GM12878 (cell line): ENCODE measurements around the gene ICE2. TPM values are rescaled to one million over a fixed set of nuclear protein-coding genes. Genes with fewer than 3 reads are reported as not detected.

ENCODE experiments used
- ATAC-seq: fragments of 200-7000 bp; cut with Tn5 transposase; 3 replicates; pipeline ENCODE4 v1.9.1; 2020; ENCODE audit warnings: mild to moderate bottlenecking, moderate library complexity
- BruUV-seq: library from RNA; stranded (reverse); fragments of 400-500 nt; replicated peaks from 2 replicates; lab custom pipeline; 2021; lab: Mats Ljungman, UMichigan
- CTCF ChIA-PET: fragments of 300-600 bp; sonication (Branson Sonifier 250); formaldehyde crosslinking; extraction: SDS; loops from one replicate; lab custom pipeline; 2021; ENCODE audit warnings: inconsistent platforms; lab: Yijun Ruan, JAX
- POLR2A ChIA-PET: fragments of 350-600 bp; formaldehyde crosslinking; extraction: SDS; loops from one replicate; lab custom pipeline; 2021; ENCODE audit warnings: inconsistent platforms; lab: Charles Lee
- RAD21 ChIA-PET: fragments of 300-600 bp; sonication (Branson Sonifier 250); formaldehyde crosslinking; loops from one replicate; lab custom pipeline; 2023; ENCODE audit warnings: antibody characterized with exemption; ENCODE audit not compliant: unreplicated experiment; lab: Charles Lee
- SMC1A ChIA-PET: fragments of 300-600 bp; sonication (Branson Sonifier 250); formaldehyde crosslinking; loops from one replicate; lab custom pipeline; 2023; ENCODE audit not compliant: unreplicated experiment, uncharacterized antibody; lab: Charles Lee
- DNase-seq: peaks from one replicate; pipeline ENCODE4 v3.0.0-alpha.2; 2011; ENCODE audit warnings: low read depth, low spot score
- FAIRE-seq: peaks from 3 replicates; lab custom pipeline; 2011; peaks lifted over from hg19 to GRCh38; lab: Jason Lieb, UNC
- H2AFZ ChIP-seq: 2 replicates; pipeline ENCODE4 v1.6.0; 2011; ENCODE audit warnings: low read depth, low read length, control low read depth; ENCODE audit not compliant: control insufficient read depth
- H3K27ac ChIP-seq: 2 replicates; pipeline ENCODE4 v1.5.1; 2011; ENCODE audit warnings: control low read depth; ENCODE audit not compliant: control insufficient read depth, insufficient read depth
- H3K27me3 ChIP-seq, 2 experiments: replicated peaks in 1 of 2; 2 replicates each; pipeline versions ENCODE4 v1.6.0 to v1.6.1; 2011; ENCODE audit warnings: low read length in 1 of 2; ENCODE audit not compliant: control insufficient read depth in 2 of 2, insufficient read depth in 2 of 2
- H3K36me3 ChIP-seq, 2 experiments: 2 replicates each; pipeline ENCODE4 v1.5.1; 2011; ENCODE audit warnings: low read length in 1 of 2; ENCODE audit not compliant: control insufficient read depth in 2 of 2, insufficient read depth in 2 of 2
- H3K4me1 ChIP-seq: 2 replicates; pipeline ENCODE4 v1.6.1; 2011; ENCODE audit warnings: mild to moderate bottlenecking, low read length, moderate library complexity, mixed read lengths; ENCODE audit not compliant: control insufficient read depth, insufficient read depth
- H3K4me2 ChIP-seq: 2 replicates; pipeline ENCODE4 v1.6.0; 2011; ENCODE audit warnings: control low read depth; ENCODE audit not compliant: control insufficient read depth, insufficient read depth
- H3K4me3 ChIP-seq: fragments of 200-600 bp; sonication (generic); 2 replicates; pipeline ENCODE4 v1.5.1; 2016
- H3K79me2 ChIP-seq: 2 replicates; pipeline ENCODE4 v1.6.0; 2011; ENCODE audit warnings: low read length; ENCODE audit not compliant: control insufficient read depth, insufficient read depth
- H3K9ac ChIP-seq: 2 replicates; pipeline ENCODE4 v1.8.0; 2011; ENCODE audit warnings: low read length, control low read depth, mixed read lengths; ENCODE audit not compliant: control insufficient read depth, insufficient read depth
- H3K9me3 ChIP-seq: replicated peaks from 3 replicates; pipeline ENCODE4 v1.5.1; 2011; ENCODE audit warnings: mild to moderate bottlenecking, low read length; ENCODE audit not compliant: control insufficient read depth, insufficient read depth
- H4K20me1 ChIP-seq: 2 replicates; pipeline ENCODE4 v1.6.0; 2011; ENCODE audit not compliant: control insufficient read depth, insufficient read depth
- GABPA ChIP-seq: IDR thresholded peaks from 2 replicates; pipeline ENCODE4 v1.6.1; 2014; ENCODE audit warnings: antibody characterized with exemption, low read depth, mild to moderate bottlenecking, inconsistent platforms
- IRF4 ChIP-seq: IDR thresholded peaks from 2 replicates; pipeline ENCODE4 v1.6.1; 2011; ENCODE audit warnings: low read depth, low read length
- TARDBP ChIP-seq: IDR thresholded peaks from 2 replicates; pipeline ENCODE4 v1.6.1; 2016; ENCODE audit warnings: borderline replicate concordance
- TCF12 ChIP-seq: IDR thresholded peaks from 2 replicates; pipeline ENCODE4 v1.6.1; 2011; ENCODE audit warnings: low read depth, mild to moderate bottlenecking, low read length
- YY1 ChIP-seq: IDR thresholded peaks from 2 replicates; pipeline ENCODE4 v1.6.1; 2011; ENCODE audit warnings: low read depth, mild to moderate bottlenecking, low read length
- ZBTB11 ChIP-seq: fragments of 450-650 bp; formaldehyde crosslinking; IDR thresholded peaks from 2 replicates; pipeline ENCODE4 v1.5.0; 2022; ENCODE audit warnings: mild to moderate bottlenecking, missing genetic modification characterization
- ZNF384 ChIP-seq: IDR thresholded peaks from 2 replicates; pipeline ENCODE4 v1.6.1; 2012; ENCODE audit warnings: low read depth, mild to moderate bottlenecking, low read length, improper control_type of control experiment, borderline replicate concordance
- WGBS: methylation state at CpG from one replicate; pipeline ENCODE4 v1.1.6; 2016; ENCODE audit warnings: low lambda C conversion rate; ENCODE audit not compliant: insufficient replicate concordance, insufficient coverage; ENCODE audit errors: missing lambda C conversion rate; 5-methylcytosine and 5-hydroxymethylcytosine counted together
- in situ Hi-C: fragments of 300-500 bp; cut with MboI; formaldehyde crosslinking; loops from 9 replicates; pipeline ENCODE4 v1.14.3; 2018; ENCODE audit warnings: mixed read lengths
- intact Hi-C: fragments of 100-400 bp; cut with micrococcal nuclease; formaldehyde crosslinking; loops from one replicate; pipeline ENCODE4 v1.14.2; 2022; ENCODE audit not compliant: unreplicated experiment
- polyA plus RNA-seq, 11 experiments: library from polyadenylated mRNA; depleted of rRNA in 4 of 11; unstranded in 6 of 11; stranded (reverse) in 5 of 11; fragments of >200 nt; fragmentation: Nextera tagmentation in 4 of 11; fragmentation: Illumina TruSeq in 1 of 11; extraction: Ambion mirVana in 4 of 11; extraction: Trizol in 1 of 11; gene quantifications; 1 replicate in 1 of 11; 2 replicates in 10 of 11; pipeline versions ENCODE4 v1.2.1 to v1.2.3, GENCODE V29; 2011 to 2016; ENCODE audit warnings: inconsistent platforms in 2 of 11, missing spikeins in 2 of 11, low read depth in 1 of 11
- total RNA-seq, 4 experiments: library from RNA; depleted of rRNA in 3 of 4; stranded (reverse); fragments of >200 nt in 3 of 4; fragmentation: Illumina TruSeq in 1 of 4; extraction: Trizol in 1 of 4; gene quantifications; 2 replicates each; pipeline versions ENCODE4 v1.2.1 to v1.2.3, GENCODE V29; 2013 to 2021

Gene ICE2
- total and polyA plus RNA-seq, 10 of the 15 experiments (the other 5 are each of a cell fraction or from before 2014, with no cell fraction given) = 14.2 to 62.0 (median 44.9) TPM

- ChIA-PET CTCF (interaction anchor here (0.6 to 2.6 kb wide), 6 partner anchors 9 to 168 kb away, joined by 3 to 13 read pairs (median 6); no protein-coding TSS in a partner anchor), POLR2A (interaction anchor here (1.6 kb wide), 1 partner anchor 10 kb away, joined by 6 read pairs; no protein-coding TSS in a partner anchor), SMC1A (interaction anchor here (1.1 to 2.2 kb wide), 6 partner anchors 10 to 69 kb away, joined by 4 to 9 read pairs (median 5); no protein-coding TSS in a partner anchor), RAD21 (interaction anchor here (1.0 to 1.9 kb wide), 3 partner anchors 8 to 389 kb away, joined by 3 to 9 read pairs (median 5); no protein-coding TSS in a partner anchor)
- Histone ChIP-seq H3K4me2 (no peak overlapping the region), H3K4me3 (no peak overlapping the region), H3K27me3 (no peaks in the 10 kb centered on the region), H3K9me3 (no peaks in the 10 kb centered on the region), H2AFZ (no peak overlapping the region), H3K36me3 (peaks cover 2 to 10% of the 10 kb centered on the region in 2 experiments), H3K79me2 (peaks cover 4% of the 10 kb centered on the region; the same call in 1 of the 2 replicates), H3K4me1 (peaks cover 5% of the 10 kb centered on the region; the same call in 1 of the 2 replicates), H3K9ac (no peak overlapping the region), H3K27ac (no peak overlapping the region), H4K20me1 (no peaks in the 10 kb centered on the region)
- in situ Hi-C loops = no loop called here
- no peak for DNase-seq
- 75% methylated on average over 4 of the region's 4 CpGs for WGBS
- FAIRE-seq = no peak
- BruUV-seq = no TSS peak
- TF ChIP-seq IRF4 (no peak), TCF12 (no peak), YY1 (no peak), TARDBP (no peak), ZBTB11 (CRISPR knock-in tag) (no peak), ZNF384 (no peak), GABPA (no peak)
- intact Hi-C loops = no loop called here
- no peak for ATAC-seq
These were observed 48.5 kb upstream of the ICE2 start for GRCh38 chr15:60527456-60527855.
